ENCODE results near the gene INTS4.
"Not testable (repeated sequence)": the region's sequence is repeated elsewhere in the genome, so short reads cannot be mapped to it uniquely, and the experiment has no call there.

INTS4 gene

GRCh38 chr11:78022397-78023396, 28.2 kb upstream of the INTS4 start, which contains the start of gene KCTD14:
Gene KCTD14, minus strand, starts transcription at chr11:78023276. Its CDS starts 27 bp downstream, at chr11:78023249.
- peak; percentile 11 to 30 for DNase-seq (ENCODE audit: low read depth in 2 of 2)
- H3K4me3 ChIP-seq (replicated peaks in 1 of 2; ENCODE audit: low read depth in 2 of 2, low read length in 2 of 2): peak within 1 kb of the TSS; percentile 44 to 57
- no peak for TF ChIP-seq CTCF (IDR thresholded peaks at IDR 0.05; ENCODE audit: low read depth, low read length)

GRCh38 chr11:78021611-78022010, 27.1 kb upstream of the INTS4 start:
- TF ChIP-seq CTCF (IDR thresholded peaks at IDR 0.05; ENCODE audit: low read depth, low read length): no peak
- no peak overlapping the region for H3K4me3 ChIP-seq (replicated peaks in 1 of 2; ENCODE audit: low read depth in 2 of 2, low read length in 2 of 2)
- no peak for DNase-seq (ENCODE audit: low read depth in 2 of 2)

- TF ChIP-seq CTCF (IDR thresholded peaks at IDR 0.05; ENCODE audit: low read depth, low read length): no peak
- peak in 1 of 2 donors; percentile 6 for DNase-seq (ENCODE audit: low read depth in 2 of 2)
- no peak overlapping the region for H3K4me3 ChIP-seq (replicated peaks in 1 of 2; ENCODE audit: low read depth in 2 of 2, low read length in 2 of 2)
Measured at GRCh38 chr11:78020246-78020645, 25.8 kb upstream of the INTS4 start.

DNA sequence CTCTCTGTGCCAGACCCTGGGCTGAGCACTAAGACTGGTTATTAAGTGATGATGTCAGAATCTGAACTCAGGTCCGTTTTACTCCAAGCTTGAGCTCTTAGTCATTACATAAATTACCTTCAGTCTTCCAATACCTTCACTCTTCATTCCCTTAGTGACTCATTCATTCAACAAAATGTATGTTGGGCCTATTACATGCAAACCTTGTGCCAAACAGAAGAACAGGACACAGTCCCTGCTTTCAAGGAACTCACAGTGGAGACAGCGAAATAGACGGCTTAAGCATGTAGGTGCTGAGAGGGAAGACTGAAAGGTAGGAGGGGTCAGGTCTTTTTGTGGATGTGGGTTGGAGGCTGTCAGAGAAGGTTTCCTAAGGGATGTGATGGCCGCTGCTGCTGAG, 25.3 kb upstream of the INTS4 start:
- H3K4me3 ChIP-seq (replicated peaks in 1 of 2; ENCODE audit: low read depth in 2 of 2, low read length in 2 of 2): no peak overlapping the region
- DNase-seq (ENCODE audit: low read depth in 2 of 2): peak in 1 of 2 donors; percentile 19
- TF ChIP-seq CTCF (IDR thresholded peaks at IDR 0.05; ENCODE audit: low read depth, low read length): no peak

DNA sequence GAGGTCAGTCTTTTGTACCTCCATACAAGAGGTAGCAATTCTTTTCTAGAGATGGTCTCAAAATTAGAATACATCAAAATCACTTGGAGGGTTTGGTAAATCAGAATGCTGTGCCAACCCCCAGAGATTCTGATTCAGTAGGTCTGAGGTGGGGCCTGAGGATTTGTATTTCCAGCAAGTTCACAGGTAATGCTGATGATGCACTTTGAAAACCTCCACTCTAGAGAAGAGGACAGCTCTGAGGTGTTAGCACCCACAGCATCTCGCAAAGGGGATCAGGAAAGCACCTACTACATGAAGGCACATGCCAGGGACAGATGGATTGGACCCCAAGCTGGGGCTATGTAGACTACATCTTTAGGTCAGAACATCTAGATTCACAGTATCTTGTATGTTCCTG, 21.4 kb upstream of the INTS4 start:
- no peak for DNase-seq (ENCODE audit: low read depth in 2 of 2)

DNA sequence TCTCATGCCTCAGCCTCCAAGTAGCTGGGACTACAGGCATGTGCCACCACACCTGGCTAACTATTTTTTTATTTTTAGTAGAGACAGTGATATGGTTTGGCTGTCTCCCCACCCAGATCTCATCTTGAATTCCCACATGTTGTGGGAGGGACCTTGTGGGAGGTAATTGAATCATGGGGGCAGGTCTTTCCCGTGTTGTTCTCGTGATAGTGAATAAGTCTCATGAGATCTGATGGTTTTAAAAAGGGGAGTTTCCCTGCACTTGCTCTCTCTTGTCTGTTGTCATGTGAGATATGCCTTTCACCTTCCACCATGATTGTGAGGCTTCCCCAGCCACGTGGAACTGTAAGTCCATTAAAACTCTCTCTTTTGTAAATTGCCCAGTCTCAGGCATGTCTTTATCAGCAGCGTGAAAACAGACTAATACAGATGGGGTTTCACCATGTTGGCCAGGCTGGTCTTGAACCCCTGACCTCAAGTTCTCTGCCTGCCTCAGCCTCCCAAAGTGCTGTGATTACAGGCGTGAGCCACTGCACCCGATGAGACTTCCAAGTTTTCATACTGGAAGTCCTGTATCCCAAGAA, 20.6 kb upstream of the INTS4 start:
- not testable (repeated sequence) for DNase-seq (ENCODE audit: low read depth in 2 of 2)

More for the DNA sequence above, 21.4 kb upstream of the INTS4 start:
- no peak overlapping the region for H3K4me3 ChIP-seq (replicated peaks in 1 of 2; ENCODE audit: low read depth in 2 of 2, low read length in 2 of 2)
- no peak for TF ChIP-seq CTCF (IDR thresholded peaks at IDR 0.05; ENCODE audit: low read depth, low read length)

GRCh38 chr11:78011301-78011700, 16.8 kb upstream of the INTS4 start:
- no peak for TF ChIP-seq CTCF (IDR thresholded peaks at IDR 0.05; ENCODE audit: low read depth, low read length)
- DNase-seq (ENCODE audit: low read depth in 2 of 2): no peak
- H3K4me3 ChIP-seq (replicated peaks in 1 of 2; ENCODE audit: low read depth in 2 of 2, low read length in 2 of 2): no peak overlapping the region

More for the DNA sequence above, 20.6 kb upstream of the INTS4 start:
- not testable (repeated sequence) for H3K4me3 ChIP-seq (replicated peaks in 1 of 2; ENCODE audit: low read depth in 2 of 2, low read length in 2 of 2)
